HTR-8/SVneo (cell line): Measurements from ENCODE around the gene ZNRF4.

Experiments used
- DNase-seq: peaks from one replicate; pipeline ENCODE4 v3.0.0; 2011; ENCODE audit warnings: low spot score, mixed read lengths; ENCODE audit not compliant: insufficient read length
- FAIRE-seq: peaks from 2 replicates; lab custom pipeline; 2011; peaks lifted over from hg19 to GRCh38; lab: Jason Lieb, UNC

The ZNRF4 gene

GRCh38 chr19:5439452-5439851 lies 15.8 kb upstream of the ZNRF4 start:
- FAIRE-seq, result no peak
- no peak for DNase-seq

- DNase-seq, result no peak
- no peak for FAIRE-seq
Measured at GRCh38 chr19:5440299-5440698, 14.9 kb upstream of the ZNRF4 start.

- DNase-seq (no peak), FAIRE-seq (no peak)
Measured at GRCh38 chr19:5443723-5444122, 11.5 kb upstream of the ZNRF4 start.

GRCh38 chr19:5444431-5444830 lies 10.8 kb upstream of the ZNRF4 start:
- FAIRE-seq (no peak), DNase-seq (no peak)

GRCh38 chr19:5445071-5445470 lies 10.1 kb upstream of the ZNRF4 start:
- FAIRE-seq, result no peak
- DNase-seq, result no peak

GRCh38 chr19:5445561-5446055 lies 9.6 kb upstream of the ZNRF4 start:
- DNase-seq (no peak), FAIRE-seq (no peak)

- FAIRE-seq (no peak), DNase-seq (no peak)
Measured at GRCh38 chr19:5447700-5448311, 7.4 kb upstream of the ZNRF4 start.

- DNase-seq (no peak), FAIRE-seq (no peak)
Measured at GRCh38 chr19:5448374-5448773, 6.8 kb upstream of the ZNRF4 start.

- no peak for FAIRE-seq
- no peak for DNase-seq
Measured at GRCh38 chr19:5450482-5451126, 4.6 kb upstream of the ZNRF4 start.

- FAIRE-seq, result no peak
Measured at GRCh38 chr19:5451494-5451893, 3.7 kb upstream of the ZNRF4 start.

GRCh38 chr19:5452594-5453565 lies 2.3 kb upstream of the ZNRF4 start:
- DNase-seq (no peak), FAIRE-seq (no peak)

More at GRCh38 chr19:5451494-5451893, 3.7 kb upstream of the ZNRF4 start:
- DNase-seq, result no peak

- FAIRE-seq (no peak), DNase-seq (no peak)
Measured at GRCh38 chr19:5454743-5455142, 474 bp upstream of the ZNRF4 start.

GRCh38 chr19:5456130-5456840 lies 1.1 kb downstream of the ZNRF4 start:
- FAIRE-seq, result no peak
- no peak for DNase-seq

- FAIRE-seq, result no peak
- DNase-seq, result no peak
Measured at GRCh38 chr19:5456841-5457200, 1.6 kb downstream of the ZNRF4 start.

GRCh38 chr19:5457709-5458108 lies 2.5 kb downstream of the ZNRF4 start:
- no peak for DNase-seq
- no peak for FAIRE-seq

GRCh38 chr19:5458420-5458819 lies 3.2 kb downstream of the ZNRF4 start:
- no peak for FAIRE-seq
- no peak for DNase-seq

- DNase-seq (no peak), FAIRE-seq (no peak)
Measured at GRCh38 chr19:5459360-5459759, 4.1 kb downstream of the ZNRF4 start.

GRCh38 chr19:5460748-5461147 lies 5.5 kb downstream of the ZNRF4 start:
- FAIRE-seq (no peak), DNase-seq (no peak)

- DNase-seq (no peak), FAIRE-seq (no peak)
Measured at GRCh38 chr19:5463959-5464358, 8.7 kb downstream of the ZNRF4 start.

- DNase-seq, result no peak
- no peak for FAIRE-seq
Measured at GRCh38 chr19:5466072-5466471, 10.9 kb downstream of the ZNRF4 start.
